Measurements from ENCODE around the gene FAM163A. TPM values are rescaled to one million over a fixed set of nuclear protein-coding genes. Genes with fewer than 3 reads are reported as not detected.

FAM163A gene
- total RNA-seq, 1 experiment from 2014 or later, result not detected

- intact Hi-C loops (cut with micrococcal nuclease), result loop anchor here (2.0 to 10.0 kb wide), 2 partner anchors 561 to 737 kb away; no protein-coding TSS in a partner anchor
- peak overlapping the region; percentile 93 for H2AFZ ChIP-seq (ENCODE audit: low read depth, low read length, poor library complexity, severe bottlenecking)
- no TSS peak for BruUV-seq (replicated peaks)
- ChIA-PET POLR2A (no interaction called here), RAD21 (ENCODE audit: low non-redundant PET in 1 of 2, low total read pairs in 2 of 2, uncharacterized antibody in 2 of 2, unreplicated experiment in 2 of 2) (interaction anchor here (0.9 to 1.8 kb wide), 2 partner anchors 109 to 737 kb away, joined by 3 to 17 read pairs; no protein-coding TSS in a partner anchor), CTCF (interaction anchor here (0.8 to 8.7 kb wide), 18 partner anchors 10 to 737 kb away, joined by 3 to 479 read pairs (median 8); partner anchors contain the start of gene TOR3A)
- H3K27ac ChIP-seq (ENCODE audit: low read depth, low read length), result no peak overlapping the region
- H3K9ac ChIP-seq (ENCODE audit: low read length), result peak overlapping the region; percentile 40
- ATAC-seq (no peak), DNase-seq (ENCODE audit: low read depth, low spot score) (no peak)
- H3K4me3 ChIP-seq (replicated peaks in 1 of 2; ENCODE audit: low read depth in 1 of 2, low read length in 2 of 2), result peak overlapping the region; percentile 27 to 61
- H3K4me1 ChIP-seq (ENCODE audit: control insufficient read depth in 1 of 2, insufficient read depth in 2 of 2, low read length in 2 of 2), result peaks cover 3 to 18% of the 10 kb centered on the region in 2 experiments; a peak in 3 of 4 replicates
- no peaks in the 10 kb centered on the region for H3K79me2 ChIP-seq (ENCODE audit: insufficient read depth, low read length)
- no peak for TF ChIP-seq EZH2phosphoT487 (IDR thresholded peaks at IDR 0.05; ENCODE audit: borderline replicate concordance)
- no peak for TF ChIP-seq EZH2 (IDR thresholded peaks at IDR 0.05)
- no peak for TF ChIP-seq ZNF274 (IDR thresholded peaks at IDR 0.05; ENCODE audit: low read depth, low read length)
- no peak for TF ChIP-seq TCF7L2 (IDR thresholded peaks at IDR 0.05; ENCODE audit: borderline replicate concordance, extremely low read depth, insufficient read depth, insufficient read length)
- no peak for TF ChIP-seq MAX (IDR thresholded peaks at IDR 0.05)
- no peak for TF ChIP-seq SP1 (IDR thresholded peaks at IDR 0.05; ENCODE audit: low read depth)
- no peak for TF ChIP-seq ZBTB33 (IDR thresholded peaks at IDR 0.05; ENCODE audit: extremely low read depth, insufficient replicate concordance, low read length)
- no peak for TF ChIP-seq SRF (IDR thresholded peaks at IDR 0.05; ENCODE audit: low read depth)
- TF ChIP-seq SIN3A (IDR thresholded peaks at IDR 0.05; ENCODE audit: low read depth), result no peak
- no peak for TF ChIP-seq YY1 (IDR thresholded peaks at IDR 0.05; ENCODE audit: extremely low read depth, insufficient replicate concordance, low read depth, low read length)
- H3K9me3 ChIP-seq (ENCODE audit: control insufficient read depth in 1 of 2, insufficient read depth in 1 of 2, low read depth in 1 of 2, low read length in 2 of 2), result no peaks in the 10 kb centered on the region
- H3K27me3 ChIP-seq (ENCODE audit: insufficient read depth, low read length), result no peaks in the 10 kb centered on the region
- H4K20me1 ChIP-seq (ENCODE audit: insufficient read depth), result no peaks in the 10 kb centered on the region
- no peaks in the 10 kb centered on the region for H3K36me3 ChIP-seq (ENCODE audit: control insufficient read depth in 1 of 2, insufficient read depth in 2 of 2, low read length in 2 of 2)
- peak overlapping the region; percentile 97 for H3K4me2 ChIP-seq (ENCODE audit: low read length)
- no peaks in the 10 kb centered on the region for H3K9me2 ChIP-seq (ENCODE audit: insufficient read depth)
These were observed 72.5 kb downstream of the FAM163A start for GRCh38 chr1:179815641-179816040.
